B cell (primary cell): ENCODE data around the gene GALR2.

Source experiments
- CTCF ChIP-seq: fragments of 200-600 bp; IDR thresholded peaks from one replicate; pipeline ENCODE4 v1.8.0; 2022; ENCODE audit warnings: antibody characterized with exemption, mild to moderate bottlenecking
- EZH2 ChIP-seq: IDR thresholded peaks from 2 replicates; pipeline ENCODE4 v1.6.1; 2012; ENCODE audit warnings: borderline replicate concordance, low read depth, mild to moderate bottlenecking, moderate library complexity, low read length; ENCODE audit not compliant: insufficient read depth, poor library complexity, severe bottlenecking

GRCh38 chr17:76074390-76075363, at the start of gene GALR2:
- no peak for TF ChIP-seq CTCF
- TF ChIP-seq EZH2, result no peak
